Lower leg skin (tissue), 3 donors: ENCODE measurements around the gene ETV5.

ENCODE experiments used
- CTCF ChIP-seq, 3 donors: fragments of 450-650 bp; IDR thresholded peaks; one replicate each; pipeline ENCODE4 v1.5.1; 2016; ENCODE audit warnings: antibody characterized with exemption in 3 of 3, mild to moderate bottlenecking in 3 of 3, moderate library complexity in 2 of 3
- POLR2A ChIP-seq, 2 donors: fragments of 450-650 bp; IDR thresholded peaks; one replicate each; pipeline ENCODE4 v1.6.1; 2016 to 2017; ENCODE audit warnings: antibody characterized with exemption in 2 of 2, mild to moderate bottlenecking in 1 of 2, moderate library complexity in 1 of 2

DNA sequence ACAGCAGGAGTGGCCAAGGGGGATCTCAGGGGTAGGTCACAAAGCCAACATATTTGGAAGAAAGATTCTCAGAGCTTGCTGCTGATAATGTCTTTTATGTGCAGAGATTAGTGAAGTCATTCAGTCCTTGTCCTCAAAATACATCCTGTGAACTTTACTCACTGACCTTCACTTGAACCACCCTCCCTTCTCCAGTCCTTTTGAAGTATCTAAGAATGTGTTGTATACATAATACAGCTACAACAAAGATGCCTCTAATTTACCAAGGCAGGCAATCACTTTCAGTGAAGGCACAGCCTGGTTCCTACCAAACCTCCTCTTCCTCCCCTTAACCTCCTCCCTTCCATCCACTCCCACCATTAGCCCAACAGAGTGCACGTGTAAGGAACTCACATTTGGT is 38.3 kb downstream of the ETV5 start:
- TF ChIP-seq CTCF (IDR thresholded peaks at IDR 0.05) (no peak), POLR2A (IDR thresholded peaks at IDR 0.05) (no peak)
